Duodenal mucosa (tissue), 2 donors: Measurements from ENCODE around the gene ADGRG1.

Experiments
- H3K27ac ChIP-seq: one replicate; pipeline ENCODE4 v1.7.0; 2013; ENCODE audit warnings: low read depth, low read length
- H3K27me3 ChIP-seq, 2 donors: one replicate each; pipeline ENCODE4 v1.7.0; 2013; ENCODE audit warnings: low read length in 2 of 2, control low read depth in 1 of 2; ENCODE audit not compliant: insufficient read depth in 2 of 2, control insufficient read depth in 1 of 2
- H3K36me3 ChIP-seq, 2 donors: one replicate each; pipeline ENCODE4 v1.7.0; 2013; ENCODE audit warnings: low read length in 2 of 2, control low read depth in 1 of 2; ENCODE audit not compliant: insufficient read depth in 2 of 2, control insufficient read depth in 1 of 2
- H3K4me1 ChIP-seq, 2 donors: one replicate each; pipeline ENCODE4 v1.7.0; 2013; ENCODE audit warnings: low read length in 2 of 2, control low read depth in 1 of 2; ENCODE audit not compliant: insufficient read depth in 2 of 2, control insufficient read depth in 1 of 2
- H3K4me3 ChIP-seq, 2 donors: one replicate each; pipeline ENCODE4 v1.7.0; 2013; ENCODE audit warnings: low read length in 2 of 2, low read depth in 1 of 2
- H3K9ac ChIP-seq, 2 donors: one replicate each; pipeline ENCODE4 v1.7.0; 2013; ENCODE audit warnings: low read length in 2 of 2, low read depth in 1 of 2
- H3K9me3 ChIP-seq, 2 donors: one replicate each; pipeline ENCODE4 v1.7.0; 2013; ENCODE audit warnings: low read length in 2 of 2, control low read depth in 1 of 2; ENCODE audit not compliant: control insufficient read depth in 1 of 2

The ADGRG1 gene

DNA sequence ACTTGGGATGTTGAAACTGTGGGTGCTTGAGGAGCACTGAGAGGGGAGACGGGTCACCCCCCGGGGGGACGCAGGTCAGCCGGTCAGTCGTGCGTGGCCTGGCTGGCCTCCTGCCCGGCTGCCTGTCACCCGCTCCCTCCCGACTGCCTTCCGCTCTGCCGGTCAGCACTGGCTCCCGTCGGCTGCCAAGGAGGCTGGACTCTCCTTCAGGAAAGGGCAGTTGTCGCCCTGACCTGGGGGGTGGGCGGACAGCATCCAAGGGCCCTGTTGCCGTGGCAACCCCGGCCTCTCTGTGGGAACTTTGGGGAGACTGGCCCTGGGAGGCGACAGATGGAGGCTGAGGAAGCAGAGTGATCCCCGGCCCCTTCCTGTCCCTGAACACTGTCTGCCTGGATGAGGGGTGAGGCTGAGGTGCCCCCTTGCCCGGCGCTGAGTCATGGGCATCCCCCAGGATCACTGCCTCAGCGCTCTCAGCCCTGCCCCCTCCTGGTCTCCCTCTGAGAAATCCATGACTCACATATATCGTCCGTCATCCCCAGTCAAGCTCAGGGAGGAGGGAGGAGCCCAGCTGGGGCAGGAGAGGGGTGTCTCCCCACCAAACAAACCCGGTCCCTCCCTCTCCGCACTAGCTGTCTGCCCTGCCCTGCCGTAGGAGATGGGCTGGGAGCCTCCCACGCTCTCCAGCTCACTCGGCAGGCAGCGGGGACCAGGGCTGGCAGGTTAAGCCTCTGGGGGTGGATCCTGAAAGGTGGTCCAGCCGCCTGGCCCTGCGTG, at the start of gene ADGRG1:
Gene ADGRG1 (plus strand): TSS at position 623 of the 774 bp plus-strand sequence. CDS start 21,658 bp downstream, outside the sequence.
- H3K27ac ChIP-seq = peak within 1 kb of the TSS; percentile 76
- H3K9me3 ChIP-seq = no peaks in the 10 kb centered on the region
- H3K4me1 ChIP-seq = peaks cover 8 to 16% of the 10 kb centered on the region in 2 donors
- peak within 1 kb of the TSS; percentile 26 to 36 for H3K4me3 ChIP-seq
- peak within 1 kb of the TSS; percentile 14 to 30 for H3K9ac ChIP-seq
- H3K36me3 ChIP-seq = peaks cover 0 to 2% of the 10 kb centered on the region in 2 donors
- H3K27me3 ChIP-seq = no peaks in the 10 kb centered on the region

DNA sequence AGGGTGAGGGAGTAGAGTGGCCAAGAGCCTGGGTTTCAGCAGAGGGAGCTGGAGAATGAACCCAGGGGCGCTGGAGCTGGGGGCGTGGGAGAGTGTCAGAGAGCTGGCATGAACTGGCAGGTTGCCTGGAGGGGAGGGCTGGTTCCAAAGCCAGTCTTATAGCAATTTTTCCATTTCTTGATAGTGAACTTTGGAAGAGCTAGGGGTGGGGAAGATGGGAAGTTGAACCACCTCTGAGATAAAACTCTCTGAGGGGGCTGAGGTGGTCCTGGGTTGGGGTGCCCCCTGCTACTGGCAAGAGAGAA, 49.1 kb upstream of the ADGRG1 start:
- no peak overlapping the region for H3K27ac ChIP-seq
- H3K9ac ChIP-seq = no peak overlapping the region
- H3K36me3 ChIP-seq = no peaks in the 10 kb centered on the region
- H3K9me3 ChIP-seq = no peaks in the 10 kb centered on the region
- H3K4me3 ChIP-seq = no peak overlapping the region
- no peaks in the 10 kb centered on the region for H3K4me1 ChIP-seq
- no peaks in the 10 kb centered on the region for H3K27me3 ChIP-seq

- Histone ChIP-seq H3K9me3 (no peaks in the 10 kb centered on the region), H3K4me1 (no peaks in the 10 kb centered on the region), H3K9ac (no peak overlapping the region), H3K27me3 (no peaks in the 10 kb centered on the region), H3K27ac (no peak overlapping the region), H3K4me3 (no peak overlapping the region), H3K36me3 (no peaks in the 10 kb centered on the region)
These were observed 43.3 kb upstream of the ADGRG1 start for GRCh38 chr16:57585051-57585687.

GRCh38 chr16:57588831-57589230, 39.6 kb upstream of the ADGRG1 start:
- no peak overlapping the region for H3K9ac ChIP-seq
- H3K36me3 ChIP-seq = no peaks in the 10 kb centered on the region
- peaks cover 4 to 11% of the 10 kb centered on the region in 2 donors for H3K4me1 ChIP-seq
- H3K27me3 ChIP-seq = no peaks in the 10 kb centered on the region
- H3K27ac ChIP-seq = no peak overlapping the region
- no peak overlapping the region for H3K4me3 ChIP-seq
- no peaks in the 10 kb centered on the region for H3K9me3 ChIP-seq

- H3K27ac ChIP-seq = no peak overlapping the region
- no peaks in the 10 kb centered on the region for H3K27me3 ChIP-seq
- H3K4me3 ChIP-seq = no peak overlapping the region
- H3K4me1 ChIP-seq = peaks cover 4 to 11% of the 10 kb centered on the region in 2 donors
- no peaks in the 10 kb centered on the region for H3K36me3 ChIP-seq
- H3K9ac ChIP-seq = no peak overlapping the region
- no peaks in the 10 kb centered on the region for H3K9me3 ChIP-seq
These were observed 39.1 kb upstream of the ADGRG1 start for GRCh38 chr16:57589374-57589773.

DNA sequence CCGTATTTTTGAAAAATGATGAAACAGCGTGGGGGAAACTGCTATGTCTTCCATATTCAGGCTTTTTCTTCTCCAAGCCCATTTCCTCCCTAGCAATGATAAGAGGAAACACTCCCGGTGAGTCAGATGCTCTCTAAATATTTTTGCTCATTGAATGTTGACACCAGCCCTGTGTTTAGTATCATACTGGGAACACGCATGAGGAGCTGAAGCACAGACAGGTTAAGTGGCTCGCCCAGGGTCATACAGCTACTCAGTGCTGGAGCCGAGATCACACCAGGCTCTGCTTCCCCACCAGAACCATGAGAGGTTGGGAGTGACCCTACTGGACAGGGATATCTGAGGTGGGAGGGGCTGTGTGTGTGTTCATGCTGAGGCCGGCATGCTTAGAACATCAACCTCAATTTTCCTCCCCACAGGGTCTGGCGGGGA, 37.8 kb upstream of the ADGRG1 start:
- peaks cover 4 to 11% of the 10 kb centered on the region in 2 donors for H3K4me1 ChIP-seq
- H3K27me3 ChIP-seq = no peaks in the 10 kb centered on the region
- no peak overlapping the region for H3K9ac ChIP-seq
- H3K36me3 ChIP-seq = no peaks in the 10 kb centered on the region
- H3K27ac ChIP-seq = no peak overlapping the region
- no peak overlapping the region for H3K4me3 ChIP-seq
- H3K9me3 ChIP-seq = no peaks in the 10 kb centered on the region

DNA sequence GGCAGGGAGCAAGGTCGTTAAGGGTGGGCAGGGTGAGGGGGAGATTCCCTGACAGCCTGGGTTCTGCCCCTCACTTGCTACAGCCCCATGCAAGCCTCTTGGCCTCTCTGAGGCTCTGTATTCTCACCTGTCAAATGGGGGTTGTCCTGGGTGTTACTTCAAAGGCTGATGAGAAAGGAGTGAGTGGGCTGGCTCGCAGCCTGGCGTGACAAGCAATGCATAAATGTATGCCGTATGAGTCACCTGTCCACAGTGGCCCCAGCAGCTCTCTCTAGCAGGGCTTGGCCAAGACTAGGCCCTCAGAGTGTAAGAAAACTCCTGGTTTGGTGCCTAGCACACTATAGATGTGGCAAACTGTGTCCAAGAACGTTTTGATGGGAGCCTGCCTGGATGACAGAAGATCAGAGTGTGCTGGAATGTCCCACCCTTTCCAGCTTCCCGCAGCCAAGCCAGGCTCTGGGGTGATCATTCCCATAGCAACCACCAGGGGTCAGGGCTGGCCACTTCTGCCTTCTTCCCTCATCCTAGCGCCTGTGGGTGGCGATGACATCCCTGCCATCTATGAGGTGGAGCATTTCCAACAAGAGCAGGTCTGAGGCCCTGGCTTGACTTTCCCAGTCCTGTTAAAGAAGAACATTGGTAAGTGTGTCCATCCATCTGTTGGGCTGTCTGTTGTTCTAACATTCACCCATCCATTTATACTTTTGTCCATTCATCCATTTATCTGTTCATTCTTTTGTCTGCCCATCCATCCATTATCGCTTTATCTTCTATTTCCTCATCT, 37.2 kb upstream of the ADGRG1 start:
- H3K36me3 ChIP-seq = no peaks in the 10 kb centered on the region
- H3K9ac ChIP-seq = no peak overlapping the region
- H3K4me3 ChIP-seq = no peak overlapping the region
- peaks cover 4 to 11% of the 10 kb centered on the region in 2 donors for H3K4me1 ChIP-seq
- H3K27me3 ChIP-seq = no peaks in the 10 kb centered on the region
- no peaks in the 10 kb centered on the region for H3K9me3 ChIP-seq
- H3K27ac ChIP-seq = no peak overlapping the region

DNA sequence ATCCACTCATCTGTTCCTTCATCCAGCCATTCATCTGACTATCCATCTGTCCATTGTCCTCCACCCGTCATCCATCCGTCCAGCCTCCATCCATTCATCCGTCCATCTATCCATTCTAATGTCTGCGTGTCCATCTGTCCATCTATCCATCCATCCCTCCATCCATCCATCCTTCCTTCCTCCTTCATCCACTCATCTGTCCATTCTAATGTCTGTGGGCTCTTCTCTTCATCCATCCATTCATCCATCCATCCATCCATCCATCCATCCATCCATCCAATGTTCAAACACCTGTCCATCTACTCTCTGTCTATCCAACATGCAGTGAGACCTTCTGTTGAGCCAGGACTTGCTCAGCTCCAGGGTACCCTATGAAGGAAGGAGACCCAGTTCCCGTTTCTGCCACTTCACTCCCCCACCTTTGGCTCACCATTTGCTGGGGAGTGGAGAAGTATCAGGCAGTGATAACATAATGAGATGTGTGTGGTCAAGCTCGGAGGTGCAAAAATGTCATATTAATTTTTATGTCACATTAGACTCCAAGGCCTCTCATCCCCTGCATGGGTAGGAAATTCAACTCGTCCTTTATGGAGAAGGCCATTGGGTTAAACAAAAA, 36.5 kb upstream of the ADGRG1 start:
- no peak overlapping the region for H3K4me3 ChIP-seq
- no peaks in the 10 kb centered on the region for H3K27me3 ChIP-seq
- H3K9me3 ChIP-seq = no peaks in the 10 kb centered on the region
- H3K27ac ChIP-seq = no peak overlapping the region
- H3K36me3 ChIP-seq = no peaks in the 10 kb centered on the region
- no peak overlapping the region for H3K9ac ChIP-seq
- H3K4me1 ChIP-seq = peaks cover 4 to 11% of the 10 kb centered on the region in 2 donors

- Histone ChIP-seq H3K27me3 (no peaks in the 10 kb centered on the region), H3K27ac (no peak overlapping the region), H3K36me3 (no peaks in the 10 kb centered on the region), H3K4me1 (peaks cover 4 to 11% of the 10 kb centered on the region in 2 donors), H3K9ac (no peak overlapping the region), H3K9me3 (no peaks in the 10 kb centered on the region), H3K4me3 (no peak overlapping the region)
These were observed 35.8 kb upstream of the ADGRG1 start for GRCh38 chr16:57592591-57593003.

DNA sequence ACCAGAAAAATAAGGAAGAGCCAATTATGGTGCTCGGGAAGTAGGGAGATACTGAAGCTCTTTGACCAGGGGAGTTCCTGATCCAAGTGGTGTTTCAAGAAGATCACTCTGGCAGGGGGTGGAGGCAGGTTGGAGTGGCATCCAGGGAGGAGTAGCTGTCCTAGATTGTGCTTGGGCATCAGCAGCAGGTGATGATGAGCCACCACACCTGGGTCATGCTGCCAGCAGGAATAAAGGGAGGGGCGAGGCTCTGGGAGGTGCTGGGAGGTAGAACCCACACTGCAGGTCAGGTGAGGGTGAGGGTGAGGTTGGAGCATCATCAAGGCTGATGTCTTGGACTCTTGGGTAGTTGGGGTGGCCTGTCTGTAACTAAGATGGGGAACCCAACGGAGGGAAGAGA, 35.4 kb upstream of the ADGRG1 start:
- Histone ChIP-seq H3K36me3 (no peaks in the 10 kb centered on the region), H3K4me3 (no peak overlapping the region), H3K27me3 (no peaks in the 10 kb centered on the region), H3K4me1 (peaks cover 4 to 11% of the 10 kb centered on the region in 2 donors), H3K27ac (no peak overlapping the region), H3K9me3 (no peaks in the 10 kb centered on the region), H3K9ac (no peak overlapping the region)
